Stimulated activated memory B cell treated with anti-CD40 and anti-IgM and Interleukin-4, amounts not matched to agents 10 μg/mL and 1 μg/mL and 100 μg/mL, for 72 hours (primary cell): ENCODE results near the gene SEC16A.

Source experiments
- ATAC-seq: fragments of 150-1000 bp; cut with Tn5 transposase; 2 replicates; pipeline ENCODE4 v1.10.0; 2021
- H3K27ac Mint-ChIP-seq: one replicate; pipeline ENCODE4 v1.8.0; 2022; ENCODE audit warnings: mild to moderate bottlenecking, mixed read lengths
- H3K27me3 Mint-ChIP-seq: one replicate; pipeline ENCODE4 v1.8.0; 2022; ENCODE audit warnings: mixed read lengths
- H3K36me3 Mint-ChIP-seq: one replicate; pipeline ENCODE4 v1.8.0; 2022; ENCODE audit warnings: mixed read lengths
- H3K4me1 Mint-ChIP-seq: one replicate; pipeline ENCODE4 v1.8.0; 2022; ENCODE audit warnings: mixed read lengths
- H3K4me3 Mint-ChIP-seq: one replicate; pipeline ENCODE4 v1.8.0; 2022; ENCODE audit warnings: mild to moderate bottlenecking, moderate library complexity, mixed read lengths
- H3K9me3 Mint-ChIP-seq: one replicate; pipeline ENCODE4 v1.8.0; 2022; ENCODE audit warnings: mixed read lengths

Gene SEC16A

GRCh38 chr9:136472640-136473353 lies 10.0 kb downstream of the SEC16A start:
- Mint-ChIP-seq H3K4me3 (no peak overlapping the region), H3K4me1 (no peaks in the 10 kb centered on the region), H3K36me3 (peaks cover 43% of the 10 kb centered on the region), H3K27me3 (no peaks in the 10 kb centered on the region), H3K27ac (no peak overlapping the region), H3K9me3 (no peaks in the 10 kb centered on the region)
- ATAC-seq, result no peak

GRCh38 chr9:136471802-136472487 lies 10.9 kb downstream of the SEC16A start:
- no peak for ATAC-seq
- Mint-ChIP-seq H3K27ac (no peak overlapping the region), H3K27me3 (no peaks in the 10 kb centered on the region), H3K4me3 (no peak overlapping the region), H3K9me3 (no peaks in the 10 kb centered on the region), H3K4me1 (no peaks in the 10 kb centered on the region), H3K36me3 (peaks cover 48% of the 10 kb centered on the region)

DNA sequence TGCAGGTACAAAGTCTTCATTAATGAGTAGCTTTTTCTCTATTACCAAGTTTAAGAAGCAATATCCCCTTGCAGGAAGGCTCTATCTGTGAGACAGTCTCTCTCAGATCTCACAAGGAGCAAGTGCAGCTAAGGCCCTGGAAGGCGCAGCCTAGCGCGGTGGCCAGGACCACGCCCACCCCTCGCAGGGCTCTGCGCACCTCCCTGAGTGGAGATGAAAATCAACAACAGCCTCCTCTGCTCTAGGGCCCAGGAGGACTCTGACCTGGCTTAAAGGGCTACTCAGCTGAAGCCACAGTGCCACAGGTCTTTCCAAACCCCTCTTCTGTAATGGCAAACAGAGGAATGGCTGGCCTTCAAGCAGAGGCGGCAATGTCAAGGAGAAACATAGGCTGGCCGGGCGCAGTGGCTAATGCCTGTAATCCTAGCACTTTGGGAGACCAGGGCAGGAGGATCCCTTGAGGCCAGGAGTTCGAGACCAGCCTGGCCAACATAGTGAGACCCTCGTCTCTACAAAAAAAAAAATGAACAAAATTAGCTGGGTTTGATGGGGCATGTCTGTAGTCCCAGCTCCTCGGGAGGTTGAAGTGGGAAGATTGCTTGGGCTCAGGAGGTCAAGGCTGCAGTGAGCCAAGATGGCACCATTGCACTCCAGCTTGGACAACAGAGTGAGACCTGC lies 11.9 kb downstream of the SEC16A start:
- Mint-ChIP-seq H3K9me3 (no peaks in the 10 kb centered on the region), H3K27ac (no peak overlapping the region), H3K27me3 (no peaks in the 10 kb centered on the region), H3K4me1 (no peaks in the 10 kb centered on the region), H3K4me3 (no peak overlapping the region), H3K36me3 (peaks cover 55% of the 10 kb centered on the region)
- no peak for ATAC-seq

DNA sequence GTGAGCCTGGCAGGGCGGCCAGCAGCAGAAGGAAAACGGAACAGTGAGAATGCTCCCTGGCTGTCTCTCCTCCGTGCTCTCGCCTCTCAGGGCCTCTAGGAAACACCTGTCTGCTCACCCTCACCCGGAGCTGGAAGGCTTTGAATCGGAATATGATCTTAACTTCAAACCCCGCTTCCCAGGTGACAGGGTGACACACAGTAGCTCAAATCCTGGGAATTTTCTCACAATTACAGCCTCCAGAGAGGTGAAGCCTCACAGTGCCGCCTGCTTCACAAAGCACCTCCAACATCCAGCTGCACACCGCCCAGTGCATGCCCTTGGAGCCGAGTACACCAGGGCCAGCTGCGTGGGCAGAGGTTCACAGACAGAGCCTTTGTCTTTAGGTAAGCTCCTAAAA lies 12.5 kb downstream of the SEC16A start:
- H3K27me3 Mint-ChIP-seq, result no peaks in the 10 kb centered on the region
- H3K4me1 Mint-ChIP-seq, result no peaks in the 10 kb centered on the region
- no peak for ATAC-seq
- H3K27ac Mint-ChIP-seq, result no peak overlapping the region
- H3K9me3 Mint-ChIP-seq, result no peaks in the 10 kb centered on the region
- peaks cover 55% of the 10 kb centered on the region for H3K36me3 Mint-ChIP-seq
- no peak overlapping the region for H3K4me3 Mint-ChIP-seq

GRCh38 chr9:136467766-136468165 lies 15.1 kb downstream of the SEC16A start:
- no peak overlapping the region for H3K27ac Mint-ChIP-seq
- H3K27me3 Mint-ChIP-seq, result no peaks in the 10 kb centered on the region
- no peaks in the 10 kb centered on the region for H3K9me3 Mint-ChIP-seq
- no peak for ATAC-seq
- H3K4me1 Mint-ChIP-seq, result no peaks in the 10 kb centered on the region
- H3K36me3 Mint-ChIP-seq, result peaks cover 73% of the 10 kb centered on the region
- H3K4me3 Mint-ChIP-seq, result no peak overlapping the region

DNA sequence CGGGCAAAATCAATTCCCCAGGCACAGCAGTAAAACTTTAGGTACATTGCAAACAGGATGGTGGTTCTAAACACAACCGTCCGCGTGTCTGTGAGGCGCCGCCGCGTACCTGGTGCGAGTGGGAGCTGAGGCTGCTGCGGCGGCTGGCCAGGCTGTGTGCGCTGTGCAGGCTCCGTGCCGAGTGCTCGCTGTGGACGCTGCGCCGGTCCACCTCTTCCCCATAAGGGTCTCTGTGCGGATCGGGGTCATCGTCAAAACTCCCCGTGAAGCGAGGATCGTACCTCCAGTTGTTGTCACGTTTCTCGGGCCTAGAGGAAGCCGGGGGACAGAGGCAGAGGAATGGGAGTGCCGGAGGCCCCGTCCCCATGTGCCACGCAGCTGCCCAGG lies 16.7 kb downstream of the SEC16A start:
- H3K27me3 Mint-ChIP-seq, result no peaks in the 10 kb centered on the region
- no peaks in the 10 kb centered on the region for H3K9me3 Mint-ChIP-seq
- H3K36me3 Mint-ChIP-seq, result peaks cover 78% of the 10 kb centered on the region
- no peak for ATAC-seq
- no peak overlapping the region for H3K4me3 Mint-ChIP-seq
- no peaks in the 10 kb centered on the region for H3K4me1 Mint-ChIP-seq
- H3K27ac Mint-ChIP-seq, result no peak overlapping the region

- Mint-ChIP-seq H3K27me3 (no peaks in the 10 kb centered on the region), H3K9me3 (no peaks in the 10 kb centered on the region), H3K27ac (no peak overlapping the region), H3K4me1 (no peaks in the 10 kb centered on the region), H3K36me3 (peaks cover 77% of the 10 kb centered on the region), H3K4me3 (no peak overlapping the region)
- no peak for ATAC-seq
These were observed 17.2 kb downstream of the SEC16A start for GRCh38 chr9:136465500-136466154.

- Mint-ChIP-seq H3K4me3 (no peak overlapping the region), H3K36me3 (peaks cover 73% of the 10 kb centered on the region), H3K27ac (no peak overlapping the region), H3K27me3 (no peaks in the 10 kb centered on the region), H3K4me1 (no peaks in the 10 kb centered on the region), H3K9me3 (no peaks in the 10 kb centered on the region)
- ATAC-seq, result no peak
These were observed 18.6 kb downstream of the SEC16A start for GRCh38 chr9:136464241-136464640.

- Mint-ChIP-seq H3K4me1 (no peaks in the 10 kb centered on the region), H3K4me3 (no peak overlapping the region), H3K27ac (no peak overlapping the region), H3K36me3 (peaks cover 76% of the 10 kb centered on the region), H3K9me3 (no peaks in the 10 kb centered on the region), H3K27me3 (no peaks in the 10 kb centered on the region)
- ATAC-seq, result no peak
These were observed 19.3 kb downstream of the SEC16A start for GRCh38 chr9:136463578-136463977.

- ATAC-seq, result no peak
- H3K36me3 Mint-ChIP-seq, result peaks cover 83% of the 10 kb centered on the region
- no peak overlapping the region for H3K27ac Mint-ChIP-seq
- no peaks in the 10 kb centered on the region for H3K4me1 Mint-ChIP-seq
- no peaks in the 10 kb centered on the region for H3K27me3 Mint-ChIP-seq
- no peaks in the 10 kb centered on the region for H3K9me3 Mint-ChIP-seq
- no peak overlapping the region for H3K4me3 Mint-ChIP-seq
These were observed 20.2 kb downstream of the SEC16A start for GRCh38 chr9:136462664-136463063.

DNA sequence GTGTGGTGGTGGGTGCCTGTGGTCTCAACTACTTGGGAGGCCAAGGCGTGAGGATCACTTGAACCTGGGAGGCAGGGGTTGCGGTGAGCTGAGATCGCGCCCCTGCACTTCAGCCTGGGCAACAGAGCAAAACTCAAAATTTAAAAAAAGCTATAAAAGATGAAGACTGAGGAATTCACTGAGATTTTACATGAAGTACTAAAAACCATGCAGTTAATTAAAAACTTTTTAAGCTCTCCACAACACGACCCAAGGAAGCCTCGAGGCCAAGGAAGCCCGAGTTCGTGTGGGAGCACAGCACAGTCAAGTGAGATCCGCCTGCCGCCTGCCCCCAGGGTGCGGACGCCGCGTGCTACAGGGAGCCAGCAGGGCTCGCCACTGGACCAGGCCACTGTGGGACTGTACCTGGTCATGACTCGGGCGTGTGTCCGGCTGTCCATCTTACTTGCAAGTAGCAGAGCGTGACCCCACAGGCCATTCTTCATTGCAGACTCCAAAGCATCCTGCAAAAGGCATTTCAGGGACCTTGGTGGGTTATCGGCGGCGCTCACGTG lies 22.0 kb downstream of the SEC16A start:
- no peaks in the 10 kb centered on the region for H3K4me1 Mint-ChIP-seq
- H3K9me3 Mint-ChIP-seq, result no peaks in the 10 kb centered on the region
- no peak overlapping the region for H3K27ac Mint-ChIP-seq
- no peaks in the 10 kb centered on the region for H3K27me3 Mint-ChIP-seq
- peaks cover 75% of the 10 kb centered on the region for H3K36me3 Mint-ChIP-seq
- ATAC-seq, result no peak
- no peak overlapping the region for H3K4me3 Mint-ChIP-seq

DNA sequence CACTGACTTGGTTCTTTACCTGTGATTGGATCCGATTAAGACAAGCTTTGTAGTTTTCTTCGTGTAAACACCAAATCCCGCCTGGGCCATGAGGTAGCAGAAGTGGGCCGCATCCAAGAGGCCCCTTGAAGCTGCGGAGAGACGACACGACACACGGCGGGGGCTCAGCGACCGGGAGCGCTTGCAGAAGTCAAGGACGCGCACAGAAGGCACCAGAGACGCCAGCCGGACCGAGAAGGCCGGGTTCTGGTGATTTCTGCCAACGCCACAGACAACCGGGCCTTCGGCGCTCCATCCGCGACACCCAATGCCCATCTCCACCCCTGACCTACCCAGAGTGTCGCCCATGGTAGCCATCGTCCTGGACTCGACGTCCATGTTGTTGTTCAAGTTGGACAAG lies 23.4 kb downstream of the SEC16A start:
- ATAC-seq, result no peak
- H3K27me3 Mint-ChIP-seq, result no peaks in the 10 kb centered on the region

GRCh38 chr9:136457326-136457725 lies 25.5 kb downstream of the SEC16A start:
- Mint-ChIP-seq H3K9me3 (no peaks in the 10 kb centered on the region), H3K27me3 (no peaks in the 10 kb centered on the region), H3K4me3 (no peak overlapping the region), H3K27ac (no peak overlapping the region), H3K36me3 (peaks cover 70% of the 10 kb centered on the region), H3K4me1 (no peaks in the 10 kb centered on the region)
- ATAC-seq, result no peak

More for the DNA sequence above, 23.4 kb downstream of the SEC16A start:
- Mint-ChIP-seq H3K36me3 (peaks cover 73% of the 10 kb centered on the region), H3K27ac (no peak overlapping the region), H3K9me3 (no peaks in the 10 kb centered on the region), H3K4me1 (no peaks in the 10 kb centered on the region), H3K4me3 (no peak overlapping the region)

DNA sequence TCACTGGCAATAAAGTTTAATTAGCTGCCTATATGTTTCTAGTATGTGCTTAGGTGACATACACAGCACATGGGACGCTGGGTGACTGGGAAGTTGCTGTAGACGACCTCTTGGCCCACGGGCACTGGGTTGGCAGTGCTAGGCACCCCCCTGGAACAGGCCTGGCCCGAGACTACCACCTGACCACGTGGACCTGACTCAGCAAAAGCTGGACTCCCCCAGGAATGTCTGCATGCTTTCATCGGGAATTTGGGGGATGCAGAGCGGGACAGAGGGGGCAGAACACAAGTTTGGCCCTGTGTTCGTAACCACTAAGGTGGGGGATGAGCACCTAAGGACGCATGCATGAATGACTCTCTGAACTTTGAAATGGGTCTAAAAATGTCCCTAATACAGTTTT lies 26.6 kb downstream of the SEC16A start:
- no peaks in the 10 kb centered on the region for H3K4me1 Mint-ChIP-seq
- H3K36me3 Mint-ChIP-seq, result peaks cover 70% of the 10 kb centered on the region
- no peak overlapping the region for H3K4me3 Mint-ChIP-seq
- H3K27me3 Mint-ChIP-seq, result no peaks in the 10 kb centered on the region
- H3K27ac Mint-ChIP-seq, result no peak overlapping the region
- no peak for ATAC-seq
- H3K9me3 Mint-ChIP-seq, result no peaks in the 10 kb centered on the region
